LNCAP (cell line): ENCODE measurements around the gene UCHL3.

Experiments used
- CTCF ChIP-seq: fragments of 450-650 bp; IDR thresholded peaks from 2 replicates; pipeline ENCODE4 v1.5.1; 2017; ENCODE audit warnings: mild to moderate bottlenecking

The UCHL3 gene

GRCh38 chr13:75585153-75585552 is 35.6 kb downstream of the UCHL3 start:
- TF ChIP-seq CTCF: no peak

GRCh38 chr13:75587679-75588078 is 38.1 kb downstream of the UCHL3 start:
- TF ChIP-seq CTCF: no peak

GRCh38 chr13:75596657-75597182 is 47.1 kb downstream of the UCHL3 start:
- TF ChIP-seq CTCF: no peak

GRCh38 chr13:75600371-75600770 is 50.8 kb downstream of the UCHL3 start:
- TF ChIP-seq CTCF: no peak

GRCh38 chr13:75603038-75603437 is 53.4 kb downstream of the UCHL3 start:
- no peak for TF ChIP-seq CTCF

GRCh38 chr13:75607447-75607846 is 57.9 kb downstream of the UCHL3 start:
- no peak for TF ChIP-seq CTCF

GRCh38 chr13:75610466-75610865 is 60.9 kb downstream of the UCHL3 start:
- TF ChIP-seq CTCF: no peak

GRCh38 chr13:75612354-75612753 is 62.8 kb downstream of the UCHL3 start:
- no peak for TF ChIP-seq CTCF
